T-helper 22 cell (primary cell): Measurements from ENCODE around the gene FASTKD2.

Experiments used
- DNase-seq: peaks from one replicate; pipeline ENCODE4 v3.0.0-alpha.2; 2020; ENCODE audit warnings: low read depth

Gene FASTKD2

DNA sequence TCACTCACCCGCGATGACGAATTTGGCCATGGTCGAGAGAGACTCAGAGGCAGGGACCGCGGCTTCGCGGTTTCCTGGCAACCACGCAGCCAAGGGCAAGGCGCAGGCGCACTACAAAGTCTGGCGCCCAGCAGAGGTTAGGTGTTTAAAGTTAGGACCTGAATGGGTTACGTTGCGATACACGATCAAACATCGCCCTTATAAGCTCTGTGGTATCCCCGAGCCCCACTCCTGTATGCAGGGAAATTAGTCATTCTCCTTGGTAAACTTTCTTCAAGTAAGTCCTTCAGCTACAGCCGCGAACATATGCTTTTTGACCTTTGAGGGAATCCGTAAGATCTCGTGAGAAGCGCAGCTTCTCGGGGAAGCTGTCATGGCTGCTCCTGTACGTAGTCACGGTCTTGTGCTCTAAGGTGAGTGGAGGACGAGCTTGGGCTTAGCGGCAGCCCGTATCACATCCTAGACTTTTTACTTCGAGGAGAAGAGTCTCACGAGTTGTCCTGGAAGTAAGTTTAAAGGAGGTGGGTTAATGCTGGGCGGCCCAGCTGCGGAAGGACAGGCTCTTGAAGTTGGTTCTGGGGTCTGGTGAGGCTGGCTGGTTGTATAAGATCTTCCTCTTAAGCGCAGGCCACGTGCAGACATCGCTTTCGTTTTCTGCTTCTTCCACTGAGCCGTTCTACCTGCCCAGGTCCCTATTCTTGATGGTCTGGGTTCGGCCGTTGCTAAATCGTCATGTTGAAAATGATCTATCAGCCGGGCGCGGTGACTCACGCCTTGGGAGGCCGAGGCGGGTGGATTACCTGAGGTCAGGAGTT, at the start of gene FASTKD2, which contains the start of gene MDH1B:
Gene FASTKD2, plus strand, starts transcription at position 365 of the 815 bp plus-strand sequence. CDS start 1,088 bp downstream, outside the sequence.
Gene MDH1B, minus strand, starts transcription at position 87 of the 815 bp plus-strand sequence. Its CDS starts 57 bp downstream, at position 30.
- DNase-seq, result peak; percentile 76

DNA sequence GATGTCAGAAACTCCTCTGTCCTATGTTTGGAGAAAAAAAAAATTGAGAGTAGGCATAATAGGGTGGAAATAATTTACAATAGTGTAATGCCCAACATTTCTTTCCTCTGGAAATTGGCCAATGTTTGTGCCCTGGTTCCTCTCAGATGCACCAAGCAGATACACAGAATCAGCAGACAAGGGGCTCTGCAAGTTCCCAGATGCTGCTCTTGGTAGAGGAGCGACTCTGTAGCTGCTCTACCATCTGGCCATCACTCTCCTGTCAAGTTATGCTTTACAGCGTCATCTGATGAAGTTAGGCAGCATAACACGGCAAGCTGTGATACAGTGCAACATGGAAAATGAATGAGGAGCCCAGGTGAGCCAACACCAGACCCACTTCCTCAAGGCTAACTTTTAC, 48.8 kb upstream of the FASTKD2 start:
- no peak for DNase-seq

DNA sequence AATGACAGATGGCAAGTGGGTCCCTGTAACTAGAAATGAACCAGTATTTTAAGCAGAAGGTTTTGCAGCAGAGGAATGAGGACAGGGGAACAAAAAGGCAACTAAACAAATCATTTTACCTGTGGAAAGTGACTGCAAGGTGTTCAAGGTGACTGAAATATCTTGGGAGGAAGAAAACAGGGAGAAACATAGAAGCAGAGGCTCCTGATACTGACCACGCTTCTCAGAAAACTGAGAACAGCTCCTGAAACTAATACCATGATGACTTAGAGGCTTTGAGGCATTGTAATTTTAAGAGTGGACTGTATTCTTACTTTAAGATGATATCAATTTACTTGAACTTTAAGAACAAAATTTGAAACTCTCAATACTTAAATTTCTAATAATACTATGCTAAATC, 47.1 kb upstream of the FASTKD2 start, which contains the start of gene DYTN:
Gene DYTN, minus strand, starts transcription at position 101 of the 400 bp plus-strand sequence. CDS start 117 bp downstream, outside the sequence.
- no peak for DNase-seq

GRCh38 chr2:206721256-206721920, 44.0 kb upstream of the FASTKD2 start:
- DNase-seq, result no peak

DNA sequence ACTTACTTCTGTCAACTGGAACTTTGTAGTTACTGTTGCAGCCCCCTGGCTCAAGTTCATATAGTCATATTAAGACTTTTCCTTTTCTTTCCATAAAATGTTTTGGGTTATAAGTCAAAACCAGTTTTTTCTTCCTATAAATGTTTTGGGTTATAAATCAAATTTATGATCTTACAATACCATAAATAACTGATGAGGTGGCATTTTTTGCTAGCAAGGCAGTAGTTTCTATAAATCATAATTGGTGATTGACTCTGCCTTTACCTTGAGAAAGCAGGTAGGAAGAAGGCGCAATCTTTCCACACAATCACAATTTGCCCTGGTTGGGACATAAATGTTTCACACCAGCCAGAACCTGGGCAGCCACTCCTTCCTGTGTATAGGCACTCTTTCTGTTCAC, 42.1 kb upstream of the FASTKD2 start:
- DNase-seq, result no peak

- DNase-seq, result no peak
Measured at GRCh38 chr2:206727287-206727686, 38.1 kb upstream of the FASTKD2 start.

- no peak for DNase-seq
Measured at GRCh38 chr2:206728277-206729199, 36.9 kb upstream of the FASTKD2 start.

GRCh38 chr2:206733341-206733740, 32.1 kb upstream of the FASTKD2 start:
- DNase-seq, result no peak

DNA sequence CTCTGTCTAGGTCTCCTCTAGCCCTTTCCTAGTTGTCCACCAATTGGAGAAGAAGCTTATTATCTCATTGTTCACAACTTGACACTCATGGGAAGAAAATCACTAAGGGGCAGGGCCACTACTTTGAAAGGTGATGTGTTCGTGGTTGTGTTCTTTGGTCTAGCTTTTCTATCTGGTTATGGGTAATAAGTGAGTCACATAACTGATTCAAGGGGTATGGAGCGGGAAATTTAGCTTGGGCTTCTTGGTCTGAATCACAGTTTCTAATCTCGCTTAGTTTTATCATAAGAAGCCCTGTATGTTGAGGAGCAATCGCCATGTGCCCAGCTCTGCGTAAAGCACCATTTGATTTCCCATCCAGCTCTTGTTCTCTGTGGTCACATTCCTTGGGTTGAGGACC, 28.5 kb upstream of the FASTKD2 start:
- no peak for DNase-seq

DNA sequence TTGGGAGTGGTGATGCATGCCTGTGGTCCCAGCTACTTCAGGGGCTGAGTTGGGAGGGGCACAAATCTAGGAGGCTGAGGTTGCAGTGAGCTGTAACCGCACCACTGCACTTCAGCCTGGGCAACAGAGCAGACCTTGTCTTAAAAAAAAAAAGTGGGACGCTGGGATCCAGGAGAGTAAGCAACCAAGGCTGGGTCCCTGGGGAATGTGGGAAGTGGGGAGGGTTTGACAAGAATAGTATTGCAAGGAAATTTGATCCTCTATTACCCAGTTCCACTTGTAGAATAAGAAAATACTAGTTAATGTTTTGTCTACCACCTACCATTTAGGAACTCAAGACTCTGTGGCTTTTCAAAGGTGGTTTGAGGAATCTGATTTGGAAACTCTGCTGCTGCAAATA, 26.1 kb upstream of the FASTKD2 start:
- no peak for DNase-seq

- no peak for DNase-seq
Measured at GRCh38 chr2:206740800-206741199, 24.6 kb upstream of the FASTKD2 start.

DNA sequence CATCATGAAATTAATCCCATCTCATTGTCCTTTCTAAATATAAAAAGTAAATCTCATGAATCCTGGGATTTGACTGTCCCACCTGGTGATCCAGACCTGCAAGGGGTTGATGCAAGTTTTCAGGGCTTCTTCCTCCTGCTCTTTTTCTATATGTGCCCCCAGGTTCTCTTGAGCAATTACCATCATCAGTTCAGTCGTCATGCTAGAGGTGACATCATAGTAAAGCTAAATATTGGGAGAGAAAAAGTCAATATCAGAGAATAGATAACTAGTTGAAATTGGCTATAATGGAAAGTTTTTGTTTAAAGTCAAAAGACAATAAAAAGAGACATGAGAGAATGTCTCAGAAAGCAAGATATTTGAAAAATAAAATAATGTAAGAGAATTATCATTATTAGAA, 8.6 kb upstream of the FASTKD2 start:
- no peak for DNase-seq

DNA sequence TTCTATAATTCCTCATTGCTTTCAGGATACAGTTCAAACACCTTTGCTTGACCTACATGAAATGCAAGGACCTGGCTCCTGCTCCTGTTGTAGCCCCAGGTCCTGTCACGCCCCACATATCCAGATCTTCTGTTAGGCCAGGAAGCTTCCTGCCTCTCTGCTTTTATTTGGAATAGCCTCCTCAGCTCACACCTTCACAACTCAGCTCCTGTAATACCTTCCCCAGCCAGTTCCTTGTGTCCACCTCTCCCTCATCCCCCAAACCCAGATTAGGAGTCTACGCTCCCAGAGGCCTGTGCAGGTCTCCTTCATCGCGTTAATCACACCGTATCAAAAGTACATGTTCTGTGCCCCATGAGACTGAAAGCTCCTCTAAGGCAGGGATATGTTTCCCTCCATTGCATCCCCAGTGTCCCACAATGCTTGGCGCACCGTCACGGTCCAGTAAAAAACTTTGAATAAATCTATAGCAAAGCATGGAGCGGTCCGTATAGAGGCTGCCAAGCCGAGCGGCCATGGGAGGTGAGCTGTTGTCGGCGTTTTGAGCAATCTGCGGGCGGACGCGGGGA, 649 bp upstream of the FASTKD2 start:
- peak; percentile 1 for DNase-seq

DNA sequence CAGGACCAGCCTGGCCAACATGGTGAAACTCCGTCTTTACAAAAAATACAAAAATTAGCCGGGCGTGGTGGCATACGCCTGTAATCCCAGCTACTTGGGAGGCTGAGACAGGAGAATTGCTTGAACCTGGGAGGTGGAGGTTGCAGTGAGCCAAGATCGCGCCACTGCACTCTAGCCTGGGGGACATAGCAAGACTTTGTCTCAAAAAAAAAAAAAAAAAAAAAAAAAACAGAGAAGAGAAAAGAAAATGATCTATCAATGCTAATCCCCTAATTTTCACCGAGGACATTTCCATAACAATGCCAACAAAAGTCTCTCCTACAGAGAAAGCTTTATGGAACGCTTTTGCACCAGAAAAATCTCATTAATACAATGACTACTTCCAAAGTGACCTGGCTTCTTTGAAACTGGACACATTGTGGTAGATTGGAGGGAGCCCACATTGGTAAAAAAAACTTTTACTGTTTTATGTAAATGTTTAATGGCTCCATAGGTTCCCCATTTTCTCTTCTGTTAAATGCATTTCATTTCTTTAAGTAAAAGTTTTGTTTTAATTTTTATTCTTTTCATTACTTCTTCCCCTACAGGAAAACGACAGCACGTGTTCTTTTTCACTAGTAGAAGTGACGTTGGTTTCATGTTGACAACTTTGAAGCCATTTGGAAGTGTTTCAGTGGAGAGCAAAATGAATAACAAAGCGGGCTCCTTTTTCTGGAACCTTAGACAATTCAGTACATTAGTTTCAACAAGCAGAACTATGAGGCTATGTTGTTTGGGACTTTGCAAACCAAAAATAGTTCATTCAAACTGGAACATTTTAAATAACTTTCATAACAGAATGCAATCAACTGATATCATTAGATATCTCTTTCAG, 888 bp downstream of the FASTKD2 start:
- no peak for DNase-seq

DNA sequence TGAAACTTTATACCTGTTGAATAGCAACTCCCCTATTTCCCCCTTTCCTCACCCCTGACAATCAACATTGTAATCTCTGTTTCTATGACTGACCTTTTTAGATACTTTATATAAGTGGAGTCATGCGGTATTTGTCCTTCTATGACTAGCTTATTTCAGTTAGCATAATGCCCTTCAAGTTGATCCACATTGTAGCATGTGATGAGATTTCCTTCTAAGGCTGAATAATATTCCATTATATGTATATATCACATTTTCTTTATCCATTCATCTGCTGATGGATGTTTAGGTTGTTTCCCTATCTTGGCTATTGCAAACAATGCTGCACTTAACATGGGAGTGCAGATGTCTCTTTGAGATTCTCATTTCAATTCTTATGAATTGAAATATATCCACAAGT, 9.5 kb downstream of the FASTKD2 start:
- no peak for DNase-seq

DNA sequence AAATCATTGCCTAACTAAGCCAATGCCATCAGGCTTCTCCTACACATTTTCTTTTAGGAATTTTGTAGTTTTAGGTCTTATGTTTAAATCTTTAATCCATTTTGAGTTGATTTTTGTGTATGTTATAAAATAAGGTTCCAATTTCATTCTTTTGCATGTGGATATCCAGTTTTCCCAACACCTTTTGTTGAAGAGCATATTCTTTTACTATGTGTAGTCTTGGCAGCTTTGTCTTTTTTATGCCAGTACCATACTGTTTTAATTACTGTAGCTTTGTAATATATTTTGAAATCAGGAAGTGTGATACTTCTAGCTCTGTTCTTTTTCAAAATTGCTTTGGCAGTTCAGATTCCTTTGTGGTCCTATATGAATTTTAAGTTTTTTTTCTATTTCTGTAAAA, 11.0 kb downstream of the FASTKD2 start:
- DNase-seq, result no peak

- DNase-seq, result no peak
Measured at GRCh38 chr2:206780671-206781070, 15.3 kb downstream of the FASTKD2 start.

DNA sequence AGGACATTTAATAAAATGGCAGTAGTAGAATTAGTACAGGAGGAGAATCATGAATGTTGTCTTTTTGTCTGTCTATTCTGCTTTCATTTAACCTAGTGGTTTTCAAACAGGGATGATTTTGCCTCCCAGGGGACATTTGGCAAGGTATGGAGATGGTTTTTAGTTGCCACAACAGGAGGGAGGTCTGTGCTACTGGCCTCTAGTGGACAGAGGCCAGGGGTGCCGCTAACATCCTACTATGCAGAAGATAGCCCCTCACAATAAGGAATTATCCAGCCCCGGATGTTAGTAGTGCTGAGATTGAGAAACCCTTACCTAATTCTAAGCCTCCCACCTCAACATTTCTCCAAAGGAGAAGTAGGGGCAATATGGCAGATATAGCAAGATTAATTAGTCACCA, 18.3 kb downstream of the FASTKD2 start:
- DNase-seq, result no peak

DNA sequence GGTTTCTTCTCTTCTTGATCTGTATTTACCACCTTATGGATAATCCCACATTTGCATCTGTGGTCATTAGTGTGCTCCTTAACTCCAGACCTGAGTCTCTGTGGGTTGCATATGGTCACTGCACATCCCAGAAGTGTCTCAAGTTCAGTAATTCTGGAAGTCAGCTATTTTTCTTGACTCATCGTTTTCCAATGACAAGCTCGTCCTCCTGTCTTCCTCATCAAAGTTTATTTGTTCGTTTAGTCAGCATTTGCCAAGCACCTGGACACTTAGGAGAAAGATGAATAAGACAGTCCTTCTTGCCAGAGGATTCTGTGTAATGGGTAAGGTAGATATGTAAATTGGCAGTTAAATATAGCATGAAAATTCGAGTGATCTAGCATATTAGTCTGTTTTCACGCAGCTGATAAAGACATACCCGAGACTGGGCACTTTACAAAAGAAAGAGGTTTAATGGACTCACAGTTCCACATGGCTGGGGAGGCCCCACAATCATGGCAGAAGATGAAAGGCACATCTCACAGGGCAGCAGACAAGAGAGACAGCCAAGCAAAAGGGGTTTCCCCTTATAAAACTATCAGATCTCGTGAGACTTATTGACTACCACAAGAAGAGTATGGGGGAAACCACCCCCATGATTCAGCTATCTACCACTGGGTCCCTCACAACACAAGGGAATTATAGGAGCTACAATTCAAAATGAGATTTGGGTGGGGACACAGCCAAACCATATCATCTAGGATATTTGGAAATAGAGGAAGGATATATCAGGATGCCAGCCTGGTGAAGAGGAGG, 19.4 kb downstream of the FASTKD2 start:
- no peak for DNase-seq
